ENCODE results near the gene DIAPH2. TPM values are rescaled to one million over a fixed set of nuclear protein-coding genes. Genes with fewer than 3 reads are reported as not detected.

The DIAPH2 gene
- total RNA-seq, 2 donors from 2014 or later, result 42.4 to 66.0 TPM

GRCh38 chrX:97525981-97526380, 841.3 kb downstream of the DIAPH2 start:
- H3K27me3 ChIP-seq (replicated peaks; ENCODE audit: insufficient read depth), result no peaks in the 10 kb centered on the region
- no peaks in the 10 kb centered on the region for H3K36me3 ChIP-seq
- DNase-seq (ENCODE audit: low spot score) (no peak), ATAC-seq (ENCODE audit: insufficient number of reproducible peaks, low FRiP score, low read depth) (no peak)
- H3K27ac ChIP-seq, result no peak overlapping the region
- no peaks in the 10 kb centered on the region for H3K4me1 ChIP-seq (ENCODE audit: control insufficient read depth in 1 of 2, low read depth in 2 of 2)
- H3K9me3 ChIP-seq, result peaks cover 3% of the 10 kb centered on the region
- no peak for TF ChIP-seq CTCF (IDR thresholded peaks at IDR 0.05)
- H3K4me3 ChIP-seq, result no peak overlapping the region

- Histone ChIP-seq H3K4me3 (no peak overlapping the region), H3K36me3 (no peaks in the 10 kb centered on the region), H3K27ac (no peak overlapping the region), H3K4me1 (ENCODE audit: control insufficient read depth in 1 of 2, low read depth in 2 of 2) (no peaks in the 10 kb centered on the region), H3K27me3 (replicated peaks; ENCODE audit: insufficient read depth) (no peaks in the 10 kb centered on the region), H3K9me3 (peaks cover 3% of the 10 kb centered on the region)
- DNase-seq (ENCODE audit: low spot score), result no peak
- ATAC-seq (ENCODE audit: insufficient number of reproducible peaks, low FRiP score, low read depth), result no peak
- no peak for TF ChIP-seq CTCF (IDR thresholded peaks at IDR 0.05)
Measured at GRCh38 chrX:97527725-97528124, 843.1 kb downstream of the DIAPH2 start.

DNA sequence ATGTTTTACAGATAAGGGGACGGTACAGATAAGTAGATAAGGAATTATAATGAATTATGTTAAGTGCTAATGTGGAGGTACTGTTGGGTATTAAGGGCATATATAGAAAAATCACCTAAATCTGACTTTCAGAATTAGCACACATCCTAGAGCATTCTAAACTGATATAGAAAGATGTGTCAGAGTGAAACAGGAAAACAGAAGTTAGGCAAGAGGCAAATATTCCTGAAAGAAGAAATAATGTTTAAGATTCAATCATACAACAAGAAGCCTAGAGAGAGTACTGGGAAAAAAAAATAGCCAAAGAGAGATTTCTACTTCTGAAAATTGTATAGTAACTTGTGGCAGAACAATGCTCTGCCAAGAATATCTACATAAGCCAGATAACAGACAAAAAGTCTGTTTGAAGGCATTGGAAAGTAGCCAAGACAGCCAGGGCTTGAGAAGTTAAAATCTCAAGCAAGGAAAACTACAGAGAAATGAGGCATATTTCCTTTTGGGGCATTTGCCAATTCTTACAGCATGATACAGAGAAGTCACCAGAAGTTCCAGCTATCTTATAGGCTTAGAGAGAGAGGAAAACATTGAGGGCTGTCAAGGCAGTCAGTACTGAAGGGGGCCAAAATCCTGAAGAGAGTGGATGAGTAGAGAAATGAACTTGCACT, 845.0 kb downstream of the DIAPH2 start:
- Histone ChIP-seq H3K4me3 (no peak overlapping the region), H3K9me3 (peaks cover 3% of the 10 kb centered on the region), H3K27me3 (replicated peaks; ENCODE audit: insufficient read depth) (no peaks in the 10 kb centered on the region), H3K36me3 (no peaks in the 10 kb centered on the region), H3K4me1 (ENCODE audit: control insufficient read depth in 1 of 2, low read depth in 2 of 2) (no peaks in the 10 kb centered on the region), H3K27ac (no peak overlapping the region)
- no peak for DNase-seq (ENCODE audit: low spot score)
- TF ChIP-seq CTCF (IDR thresholded peaks at IDR 0.05), result no peak
- ATAC-seq (ENCODE audit: insufficient number of reproducible peaks, low FRiP score, low read depth), result no peak

DNA sequence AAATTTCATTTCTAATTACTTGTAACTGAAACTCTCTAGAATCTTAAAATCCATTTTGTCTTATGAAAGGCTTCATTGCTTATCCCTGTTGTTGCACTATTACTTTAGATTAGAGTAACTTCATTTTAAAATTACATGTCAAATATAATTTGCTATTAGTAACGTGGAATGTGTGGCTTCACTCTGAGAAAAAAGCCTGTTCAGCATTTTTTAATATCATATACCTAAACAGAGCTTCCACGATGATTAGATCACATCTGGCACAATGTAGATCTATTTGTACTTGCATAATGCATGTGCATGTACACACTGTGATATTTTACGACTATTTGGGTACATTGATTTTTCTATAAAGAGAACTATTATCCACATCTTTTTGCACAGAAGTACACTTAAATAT, 847.2 kb downstream of the DIAPH2 start:
- no peaks in the 10 kb centered on the region for H3K36me3 ChIP-seq
- H3K4me1 ChIP-seq (ENCODE audit: control insufficient read depth in 1 of 2, low read depth in 2 of 2), result no peaks in the 10 kb centered on the region
- no peak for TF ChIP-seq CTCF (IDR thresholded peaks at IDR 0.05)
- ATAC-seq (ENCODE audit: insufficient number of reproducible peaks, low FRiP score, low read depth) (no peak), DNase-seq (ENCODE audit: low spot score) (no peak)
- peaks cover 3% of the 10 kb centered on the region for H3K9me3 ChIP-seq
- no peaks in the 10 kb centered on the region for H3K27me3 ChIP-seq (replicated peaks; ENCODE audit: insufficient read depth)
- H3K4me3 ChIP-seq, result no peak overlapping the region
- H3K27ac ChIP-seq, result no peak overlapping the region

DNA sequence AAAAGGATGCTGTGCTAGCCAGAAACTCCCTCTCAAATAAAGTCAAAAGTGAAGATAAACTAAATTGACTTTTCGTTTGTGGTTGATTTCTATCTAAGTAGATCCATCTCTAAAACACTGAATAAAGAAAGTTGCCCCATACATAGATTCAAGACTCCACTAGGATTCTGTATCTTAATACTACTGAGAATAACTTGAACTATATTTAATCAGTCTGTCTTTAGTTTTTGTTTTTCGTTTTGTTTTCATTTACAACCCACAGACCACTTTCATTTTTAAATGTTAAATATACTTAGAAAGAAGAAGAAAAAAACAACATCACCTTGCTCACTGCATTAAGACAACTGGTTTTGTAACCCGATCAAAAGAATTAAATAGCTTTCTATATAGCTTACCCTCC, 854.1 kb downstream of the DIAPH2 start:
- Histone ChIP-seq H3K9me3 (no peaks in the 10 kb centered on the region), H3K27ac (no peak overlapping the region), H3K4me1 (ENCODE audit: control insufficient read depth in 1 of 2, low read depth in 2 of 2) (no peaks in the 10 kb centered on the region), H3K36me3 (no peaks in the 10 kb centered on the region), H3K4me3 (no peak overlapping the region), H3K27me3 (replicated peaks; ENCODE audit: insufficient read depth) (no peaks in the 10 kb centered on the region)
- no peak for DNase-seq (ENCODE audit: low spot score)
- no peak for ATAC-seq (ENCODE audit: insufficient number of reproducible peaks, low FRiP score, low read depth)
- no peak for TF ChIP-seq CTCF (IDR thresholded peaks at IDR 0.05)
